ENCODE measurements around the gene MYO5B.

The MYO5B gene

DNA sequence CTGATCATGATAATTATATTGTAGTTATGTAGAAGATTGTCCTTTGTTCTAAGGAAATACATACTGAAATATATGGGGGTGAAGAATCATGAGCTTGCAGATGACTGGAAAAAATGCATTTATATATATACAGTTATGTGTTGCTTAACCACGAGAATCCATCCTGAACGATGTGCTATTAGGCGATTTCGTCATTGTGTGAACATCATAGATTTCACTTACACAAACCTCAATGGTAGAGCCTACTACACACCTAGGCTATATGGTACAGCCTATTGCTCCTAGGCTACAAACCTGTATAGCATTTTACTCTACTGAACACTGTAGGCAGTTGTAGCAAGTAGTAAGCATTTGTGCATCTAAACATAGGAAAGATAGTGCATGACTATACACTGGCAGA, 379.0 kb downstream of the MYO5B start:
- ChIA-PET CTCF (no interaction called here), POLR2A (interaction anchor here (0.6 kb wide), 1 partner anchor 458 kb away, joined by 4 read pairs; no protein-coding TSS in a partner anchor)
- Histone ChIP-seq H3K4me3 (ENCODE audit: control insufficient read depth in 1 of 7, extremely low read depth in 1 of 7, insufficient read depth in 4 of 7, low read depth in 2 of 7, low read length in 6 of 7) (no peak overlapping the region), H3K4me1 (ENCODE audit: control extremely low read depth in 1 of 4, control insufficient read depth in 4 of 4, insufficient read depth in 4 of 4, low read length in 3 of 4) (peaks cover 9 to 46% (median 30%) of the 10 kb centered on the region in 4 experiments), H3K36me3 (ENCODE audit: control insufficient read depth in 4 of 4, insufficient read depth in 4 of 4, low read length in 3 of 4) (no peaks in the 10 kb centered on the region), H3K27ac (ENCODE audit: insufficient read depth in 1 of 2, low read depth in 1 of 2, low read length in 2 of 2, poor library complexity in 1 of 2, severe bottlenecking in 2 of 2) (no peak overlapping the region), H3K9me3 (ENCODE audit: control extremely low read depth in 1 of 5, control insufficient read depth in 4 of 5, insufficient read depth in 2 of 5, low read depth in 1 of 5, low read length in 4 of 5) (no peaks in the 10 kb centered on the region), H3K27me3 (replicated peaks in 2 of 5; ENCODE audit: control insufficient read depth in 4 of 5, insufficient read depth in 5 of 5, low read length in 4 of 5) (no peaks in the 10 kb centered on the region)
- WGBS (ENCODE audit: insufficient coverage), result 92% methylated on average over 4 of the region's 4 CpGs
- DNase-seq, result no peak

DNA sequence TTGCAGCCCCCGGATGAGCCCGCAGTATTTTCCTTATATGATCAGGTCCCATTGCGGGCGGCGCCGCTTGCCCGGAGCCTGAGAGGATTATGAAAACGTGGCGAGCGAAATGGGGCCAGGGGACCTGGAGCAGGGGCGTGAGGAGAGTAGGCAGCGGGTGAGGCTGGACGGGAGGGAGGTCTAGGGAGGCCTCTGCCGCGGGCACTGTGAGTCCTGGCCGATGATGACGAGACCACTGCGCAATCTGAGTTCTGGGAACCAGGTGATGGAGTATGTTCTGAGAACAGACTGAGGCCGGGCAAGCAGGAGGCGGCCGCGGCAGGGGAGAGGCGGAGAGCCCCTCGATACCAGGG, 380.8 kb downstream of the MYO5B start:
- 0% methylated on average over 13 of the region's 24 CpGs for WGBS (ENCODE audit: insufficient coverage)
- peak; percentile 23 to 78 (median 66) for DNase-seq
- ChIA-PET CTCF (no interaction called here), POLR2A (no interaction called here)
- H3K27ac ChIP-seq (ENCODE audit: insufficient read depth in 1 of 2, low read depth in 1 of 2, low read length in 2 of 2, poor library complexity in 1 of 2, severe bottlenecking in 2 of 2), result no peak overlapping the region
- H3K36me3 ChIP-seq (ENCODE audit: control insufficient read depth in 4 of 4, insufficient read depth in 4 of 4, low read length in 3 of 4), result no peaks in the 10 kb centered on the region
- H3K9me3 ChIP-seq (ENCODE audit: control extremely low read depth in 1 of 5, control insufficient read depth in 4 of 5, insufficient read depth in 2 of 5, low read depth in 1 of 5, low read length in 4 of 5), result peaks cover 0 to 4% (median 0%) of the 10 kb centered on the region in 5 experiments
- peaks cover 3 to 28% (median 17%) of the 10 kb centered on the region in 4 experiments for H3K4me1 ChIP-seq (ENCODE audit: control extremely low read depth in 1 of 4, control insufficient read depth in 4 of 4, insufficient read depth in 4 of 4, low read length in 3 of 4)
- peak overlapping the region; percentile 69 to 94 (median 87) for H3K4me3 ChIP-seq (ENCODE audit: control insufficient read depth in 1 of 7, extremely low read depth in 1 of 7, insufficient read depth in 4 of 7, low read depth in 2 of 7, low read length in 6 of 7)
- H3K27me3 ChIP-seq (replicated peaks in 2 of 5; ENCODE audit: control insufficient read depth in 4 of 5, insufficient read depth in 5 of 5, low read length in 4 of 5), result no peaks in the 10 kb centered on the region

DNA sequence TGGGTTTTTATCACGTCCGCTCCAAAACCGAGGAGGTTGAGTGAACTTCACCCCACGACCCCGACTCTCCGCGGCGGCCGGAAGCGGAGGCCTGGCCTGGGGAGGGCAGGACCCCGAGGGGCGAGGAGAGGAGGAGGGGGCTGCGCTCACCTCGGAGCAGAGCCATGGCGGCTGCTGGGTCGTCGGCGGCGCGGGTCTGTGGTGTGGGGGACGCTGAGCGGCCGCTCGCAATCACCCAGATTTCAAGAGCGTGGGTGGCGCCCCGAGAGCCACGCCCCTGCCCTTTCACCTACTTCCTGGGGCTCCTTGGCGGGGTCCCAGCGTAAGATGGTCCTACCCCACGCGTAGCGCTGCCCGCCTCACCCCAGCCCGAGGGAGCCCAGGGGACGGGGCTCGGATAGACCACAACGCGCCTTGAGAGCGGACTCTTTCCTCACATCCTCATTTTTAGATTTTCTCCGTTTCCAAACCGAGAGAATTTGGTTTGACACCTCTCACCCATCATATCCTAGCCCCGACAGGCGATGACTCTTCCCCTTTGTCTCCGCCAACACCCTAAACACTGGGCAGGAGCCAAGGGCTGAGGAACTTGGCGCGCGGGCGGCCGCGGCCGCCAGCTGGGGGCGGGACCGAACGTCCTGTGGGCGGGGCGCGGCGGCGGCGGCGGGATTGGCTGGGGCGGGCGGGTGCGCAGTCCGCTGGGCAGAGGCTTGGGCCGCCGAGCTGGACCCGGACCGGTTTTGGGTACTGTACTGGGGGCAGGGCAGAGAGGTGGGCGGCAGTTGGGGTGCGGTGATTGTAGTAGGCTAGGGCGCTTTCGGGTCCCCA, 381.4 kb downstream of the MYO5B start, which contains the start of gene ACAA2:
TSS of gene ACAA2 (minus strand) at position 215 of the 828 bp plus-strand sequence. CDS start at position 166, 49 bp downstream.
- peak; percentile 71 to 88 (median 85) for DNase-seq
- peaks cover 0 to 5% (median 0%) of the 10 kb centered on the region in 5 experiments for H3K9me3 ChIP-seq (ENCODE audit: control extremely low read depth in 1 of 5, control insufficient read depth in 4 of 5, insufficient read depth in 2 of 5, low read depth in 1 of 5, low read length in 4 of 5)
- H3K27me3 ChIP-seq (replicated peaks in 2 of 5; ENCODE audit: control insufficient read depth in 4 of 5, insufficient read depth in 5 of 5, low read length in 4 of 5), result no peaks in the 10 kb centered on the region
- H3K36me3 ChIP-seq (ENCODE audit: control insufficient read depth in 4 of 4, insufficient read depth in 4 of 4, low read length in 3 of 4), result no peaks in the 10 kb centered on the region
- H3K27ac ChIP-seq (ENCODE audit: insufficient read depth in 1 of 2, low read depth in 1 of 2, low read length in 2 of 2, poor library complexity in 1 of 2, severe bottlenecking in 2 of 2), result peak within 1 kb of the TSS; percentile 57 to 79
- CTCF ChIA-PET, result no interaction called here
- H3K4me3 ChIP-seq (ENCODE audit: control insufficient read depth in 1 of 7, extremely low read depth in 1 of 7, insufficient read depth in 4 of 7, low read depth in 2 of 7, low read length in 6 of 7), result peak within 1 kb of the TSS; percentile 69 to 94 (median 87)
- 0% methylated on average over 45 of the region's 74 CpGs for WGBS (ENCODE audit: insufficient coverage)
- peaks cover 3 to 27% (median 16%) of the 10 kb centered on the region in 4 experiments for H3K4me1 ChIP-seq (ENCODE audit: control extremely low read depth in 1 of 4, control insufficient read depth in 4 of 4, insufficient read depth in 4 of 4, low read length in 3 of 4)
- POLR2A ChIA-PET, result no interaction called here

DNA sequence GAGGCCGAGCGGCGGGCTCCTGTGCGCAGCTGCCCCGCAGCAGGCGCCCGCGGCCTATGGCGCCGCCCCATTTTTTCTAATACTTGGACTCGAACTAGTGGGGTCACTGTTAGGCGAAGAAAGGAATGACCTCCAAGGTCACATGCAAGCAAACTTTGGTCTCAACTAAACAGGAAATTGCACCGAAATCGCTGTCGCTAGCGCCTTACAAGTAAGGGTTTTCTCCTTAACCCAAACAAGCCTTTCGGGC, 382.0 kb downstream of the MYO5B start:
- peaks cover 0 to 9% (median 2%) of the 10 kb centered on the region in 5 experiments for H3K9me3 ChIP-seq (ENCODE audit: control extremely low read depth in 1 of 5, control insufficient read depth in 4 of 5, insufficient read depth in 2 of 5, low read depth in 1 of 5, low read length in 4 of 5)
- POLR2A ChIA-PET, result no interaction called here
- 2% methylated on average over 17 of the region's 17 CpGs for WGBS (ENCODE audit: insufficient coverage)

DNA sequence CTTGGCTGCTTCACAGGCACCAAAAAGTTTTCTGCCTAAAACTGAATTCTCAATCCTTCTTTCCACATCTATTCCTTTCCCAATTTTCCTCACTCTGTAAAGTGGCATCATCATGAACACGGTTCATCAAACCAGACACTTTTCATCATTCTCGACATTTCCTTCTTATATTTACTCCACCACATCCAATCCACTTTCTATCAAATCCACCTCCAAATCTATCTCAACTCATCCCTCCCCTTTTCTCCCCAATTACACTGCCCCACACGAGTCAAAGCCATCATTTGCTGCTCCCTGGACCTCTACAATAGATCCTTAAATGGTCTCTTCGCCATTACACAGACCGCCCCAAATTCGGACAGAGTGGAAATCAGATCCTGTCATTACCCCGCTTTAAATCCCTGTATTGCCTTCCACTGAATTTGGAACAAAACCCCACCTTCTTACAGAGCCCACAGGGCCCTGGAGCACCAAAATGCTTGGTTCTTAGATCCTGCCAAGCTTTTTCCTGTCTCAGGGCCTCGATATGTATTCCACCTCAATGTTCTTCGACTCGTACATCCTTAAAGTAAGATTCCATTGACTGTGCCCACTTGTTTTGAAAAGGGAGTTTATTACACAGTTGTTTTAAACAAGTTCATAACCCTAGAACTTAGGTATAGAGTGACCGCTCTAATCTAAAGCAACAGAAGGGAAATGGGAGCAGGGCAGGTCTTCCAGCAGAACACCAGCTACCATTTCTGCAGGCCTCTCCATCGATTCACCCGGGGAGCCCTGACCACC, 382.5 kb downstream of the MYO5B start:
- H3K9me3 ChIP-seq (ENCODE audit: control extremely low read depth in 1 of 5, control insufficient read depth in 4 of 5, insufficient read depth in 2 of 5, low read depth in 1 of 5, low read length in 4 of 5), result peaks cover 0 to 11% (median 2%) of the 10 kb centered on the region in 5 experiments
- no peak for DNase-seq
- peaks cover 3 to 27% (median 16%) of the 10 kb centered on the region in 4 experiments for H3K4me1 ChIP-seq (ENCODE audit: control extremely low read depth in 1 of 4, control insufficient read depth in 4 of 4, insufficient read depth in 4 of 4, low read length in 3 of 4)
- ChIA-PET POLR2A (no interaction called here), CTCF (no interaction called here)
- H3K4me3 ChIP-seq (ENCODE audit: control insufficient read depth in 1 of 7, extremely low read depth in 1 of 7, insufficient read depth in 4 of 7, low read depth in 2 of 7, low read length in 6 of 7), result peak overlapping the region; percentile 69 to 94 (median 87)
- H3K36me3 ChIP-seq (ENCODE audit: control insufficient read depth in 4 of 4, insufficient read depth in 4 of 4, low read length in 3 of 4), result peaks cover 0 to 2% (median 0%) of the 10 kb centered on the region in 4 experiments
- H3K27ac ChIP-seq (ENCODE audit: insufficient read depth in 1 of 2, low read depth in 1 of 2, low read length in 2 of 2, poor library complexity in 1 of 2, severe bottlenecking in 2 of 2), result peak overlapping the region in 1 of 2 experiments; percentile 79
- WGBS (ENCODE audit: insufficient coverage), result 71% methylated on average over 13 of the region's 13 CpGs
- H3K27me3 ChIP-seq (replicated peaks in 2 of 5; ENCODE audit: control insufficient read depth in 4 of 5, insufficient read depth in 5 of 5, low read length in 4 of 5), result no peaks in the 10 kb centered on the region

More for the DNA sequence above, 382.0 kb downstream of the MYO5B start:
- Histone ChIP-seq H3K27me3 (replicated peaks in 2 of 5; ENCODE audit: control insufficient read depth in 4 of 5, insufficient read depth in 5 of 5, low read length in 4 of 5) (no peaks in the 10 kb centered on the region), H3K27ac (ENCODE audit: insufficient read depth in 1 of 2, low read depth in 1 of 2, low read length in 2 of 2, poor library complexity in 1 of 2, severe bottlenecking in 2 of 2) (peak overlapping the region; percentile 33 to 79), H3K4me3 (ENCODE audit: control insufficient read depth in 1 of 7, extremely low read depth in 1 of 7, insufficient read depth in 4 of 7, low read depth in 2 of 7, low read length in 6 of 7) (peak overlapping the region; percentile 69 to 94 (median 87)), H3K36me3 (ENCODE audit: control insufficient read depth in 4 of 4, insufficient read depth in 4 of 4, low read length in 3 of 4) (peaks cover 0 to 1% (median 0%) of the 10 kb centered on the region in 4 experiments), H3K4me1 (ENCODE audit: control extremely low read depth in 1 of 4, control insufficient read depth in 4 of 4, insufficient read depth in 4 of 4, low read length in 3 of 4) (peaks cover 3 to 27% (median 16%) of the 10 kb centered on the region in 4 experiments)
- CTCF ChIA-PET, result no interaction called here
- DNase-seq, result peak in 1 of 3 donors; percentile 21

DNA sequence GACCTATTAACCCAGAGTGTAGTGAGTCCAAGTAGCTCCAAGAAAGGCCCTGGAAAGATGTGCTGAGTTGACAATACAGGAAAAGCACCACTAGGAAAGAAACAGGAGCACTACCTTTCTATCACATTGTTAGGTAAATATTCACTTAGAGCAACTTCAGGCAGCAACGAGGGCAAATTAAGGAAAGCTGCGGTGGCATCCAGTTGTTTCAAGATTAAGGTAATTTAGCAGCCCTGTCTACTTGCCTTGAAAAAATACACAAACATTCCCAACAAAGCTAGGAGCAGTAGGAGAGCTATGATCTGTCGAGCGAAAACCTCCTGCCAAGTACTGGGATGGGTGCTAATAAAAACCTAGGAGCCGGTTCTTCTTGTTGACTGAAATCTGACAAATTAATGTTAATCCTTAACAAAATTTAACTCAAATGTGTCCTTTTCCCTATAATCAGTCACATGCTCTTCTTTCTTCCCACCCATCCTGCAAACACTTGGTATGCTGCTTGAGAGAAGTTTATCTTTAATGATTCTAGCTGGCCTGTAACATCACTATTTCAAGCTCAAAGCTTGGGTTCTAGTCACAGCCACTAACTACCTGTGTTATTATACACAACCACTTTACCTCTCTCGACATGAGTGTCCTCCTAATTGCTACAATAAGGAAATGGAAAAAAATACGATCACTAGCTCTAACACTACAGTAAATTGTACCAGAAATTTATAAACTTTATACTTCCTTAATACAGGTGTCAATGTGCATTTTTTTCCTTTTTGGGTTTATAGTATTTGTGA, 383.6 kb downstream of the MYO5B start:
- H3K36me3 ChIP-seq (ENCODE audit: control insufficient read depth in 4 of 4, insufficient read depth in 4 of 4, low read length in 3 of 4), result peaks cover 0 to 6% (median 0%) of the 10 kb centered on the region in 4 experiments
- no peaks in the 10 kb centered on the region for H3K27me3 ChIP-seq (replicated peaks in 2 of 5; ENCODE audit: control insufficient read depth in 4 of 5, insufficient read depth in 5 of 5, low read length in 4 of 5)
- H3K4me1 ChIP-seq (ENCODE audit: control extremely low read depth in 1 of 4, control insufficient read depth in 4 of 4, insufficient read depth in 4 of 4, low read length in 3 of 4), result peaks cover 3 to 27% (median 16%) of the 10 kb centered on the region in 4 experiments
- CTCF ChIA-PET, result no interaction called here
- no peak overlapping the region for H3K4me3 ChIP-seq (ENCODE audit: control insufficient read depth in 1 of 7, extremely low read depth in 1 of 7, insufficient read depth in 4 of 7, low read depth in 2 of 7, low read length in 6 of 7)
- H3K9me3 ChIP-seq (ENCODE audit: control extremely low read depth in 1 of 5, control insufficient read depth in 4 of 5, insufficient read depth in 2 of 5, low read depth in 1 of 5, low read length in 4 of 5), result peaks cover 0 to 14% (median 2%) of the 10 kb centered on the region in 5 experiments
- 85% methylated on average over 5 of the region's 7 CpGs for WGBS (ENCODE audit: insufficient coverage)
- POLR2A ChIA-PET, result no interaction called here
- H3K27ac ChIP-seq (ENCODE audit: insufficient read depth in 1 of 2, low read depth in 1 of 2, low read length in 2 of 2, poor library complexity in 1 of 2, severe bottlenecking in 2 of 2), result no peak overlapping the region
- DNase-seq, result no peak
